HUDEP-2 (cell line): Measurements from ENCODE around the gene IFNGR1.
A peak's percentile ranks its signal among the peaks of the same experiment; 100 is the strongest.
"Not testable (repeated sequence)": the region's sequence is repeated elsewhere in the genome, so short reads cannot be mapped to it uniquely, and the experiment has no call there.

Experiments
- DNase-seq, 76 experiments: peaks; one replicate each; lab custom pipeline; 2025; ENCODE audit not compliant: unreplicated experiment in 76 of 76; lab: John Stamatoyannopoulos, UW

IFNGR1 gene

GRCh38 chr6:137218917-137219663, at the start of gene IFNGR1:
IFNGR1 (minus strand) TSS chr6:137219385; CDS start chr6:137219327, 58 bp downstream.
- peak in 75 of 76 experiments; percentile 59 to 99 (median 94) for DNase-seq

GRCh38 chr6:137268911-137269310, 49.7 kb upstream of the IFNGR1 start:
- DNase-seq, result no peak

DNA sequence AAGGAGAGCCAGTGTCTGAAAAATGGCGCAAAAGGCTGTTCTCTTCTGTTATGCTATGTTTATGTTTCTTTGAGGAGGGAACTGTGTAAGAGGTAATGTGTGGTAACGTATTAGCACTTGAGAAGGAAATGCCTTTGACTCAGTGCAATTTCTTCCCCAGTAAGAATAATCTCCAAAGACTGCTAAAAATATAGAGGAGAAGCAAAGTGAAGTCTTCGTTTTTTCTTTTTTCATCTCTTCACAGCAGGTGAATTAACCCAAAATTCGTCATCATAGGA, 47.1 kb upstream of the IFNGR1 start:
- no peak for DNase-seq

- DNase-seq, result peak in 1 of 76 experiments; percentile 17
Observed at GRCh38 chr6:137265561-137266308, 46.5 kb upstream of the IFNGR1 start.

DNA sequence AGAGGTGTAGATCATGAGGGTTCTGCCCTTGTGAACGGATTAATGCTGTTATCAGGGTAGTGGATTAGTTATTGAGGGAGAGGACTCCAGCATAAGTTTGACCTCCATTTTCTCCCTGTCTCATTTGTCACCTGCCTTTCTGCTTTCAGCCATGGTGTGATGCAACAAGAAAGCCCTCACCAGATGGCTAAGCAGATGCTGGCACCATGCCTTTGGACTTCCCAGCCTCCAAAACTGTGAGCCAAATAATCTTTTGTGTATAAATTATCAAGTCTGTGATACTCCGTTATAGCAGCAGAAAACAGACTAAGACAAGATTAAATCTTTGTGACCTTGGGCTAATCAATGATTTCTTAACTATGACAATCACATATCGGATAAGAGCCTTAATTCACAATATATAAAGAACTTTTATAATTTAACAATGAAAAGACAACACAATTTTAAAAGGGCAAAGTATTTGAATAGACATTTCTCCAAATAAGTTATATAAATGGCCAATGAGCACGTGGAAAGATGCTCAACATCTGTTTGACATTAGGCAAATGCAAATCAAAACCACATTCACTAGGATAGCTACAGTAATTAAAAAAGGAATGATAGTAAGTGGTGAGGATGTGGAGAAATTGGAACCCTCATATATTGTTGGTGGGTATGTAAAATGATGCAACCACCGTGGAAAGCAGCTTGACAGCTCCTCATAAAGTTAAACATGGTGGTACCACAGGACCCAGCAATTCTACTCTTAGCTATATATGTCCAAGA, 45.3 kb upstream of the IFNGR1 start:
- no peak for DNase-seq

DNA sequence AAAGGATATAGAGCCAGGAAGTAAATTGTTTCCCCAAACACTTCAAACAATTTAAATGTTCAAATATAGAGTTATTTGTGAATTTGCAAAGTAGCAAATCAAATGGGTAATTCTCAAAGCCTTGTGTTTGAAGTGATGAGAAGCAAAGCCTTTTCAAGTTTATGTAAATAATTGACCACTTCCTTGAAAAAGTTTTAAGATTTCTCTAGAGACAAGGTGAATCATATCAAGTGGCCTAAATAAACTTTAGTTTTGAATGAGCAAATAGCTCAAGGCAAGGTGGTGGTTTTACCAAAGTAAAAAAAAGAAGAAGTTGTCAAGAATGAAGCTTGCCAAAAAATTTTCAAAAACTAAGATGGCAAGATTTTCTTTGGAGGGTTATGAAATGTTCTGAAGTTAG, 42.6 kb upstream of the IFNGR1 start:
- DNase-seq, result no peak

- no peak for DNase-seq
Observed at GRCh38 chr6:137261361-137261760, 42.2 kb upstream of the IFNGR1 start.

GRCh38 chr6:137260217-137260616, 41.0 kb upstream of the IFNGR1 start:
- DNase-seq, result no peak

- no peak for DNase-seq
Observed at GRCh38 chr6:137259349-137259748, 40.2 kb upstream of the IFNGR1 start.

GRCh38 chr6:137258170-137258569, 39.0 kb upstream of the IFNGR1 start:
- no peak for DNase-seq

- no peak for DNase-seq
Observed at GRCh38 chr6:137256350-137257103, 37.3 kb upstream of the IFNGR1 start.

DNA sequence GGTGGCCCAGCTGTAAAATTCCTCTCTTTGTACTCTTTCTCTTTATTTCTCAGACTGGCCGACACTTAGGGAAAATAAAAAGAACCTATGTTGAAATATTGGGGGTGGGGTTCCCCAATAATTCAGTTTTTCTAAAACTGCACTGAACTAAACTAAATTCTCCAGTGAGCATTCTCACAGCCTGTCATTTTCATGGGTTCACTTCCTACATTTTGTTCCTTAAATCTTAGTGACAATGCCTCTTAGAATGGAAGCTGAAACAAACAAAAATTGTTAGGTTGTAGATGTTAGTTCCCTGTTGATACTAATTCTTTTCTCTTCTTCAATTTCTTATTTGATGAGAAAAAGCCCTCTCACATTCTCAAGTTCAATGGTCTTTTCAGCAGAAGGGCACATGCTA, 35.8 kb upstream of the IFNGR1 start:
- no peak for DNase-seq

- not testable (repeated sequence) for DNase-seq
Observed at GRCh38 chr6:137254430-137254829, 35.2 kb upstream of the IFNGR1 start.

- no peak for DNase-seq
Observed at GRCh38 chr6:137248702-137249101, 29.5 kb upstream of the IFNGR1 start.

GRCh38 chr6:137247724-137248123, 28.5 kb upstream of the IFNGR1 start:
- no peak for DNase-seq

DNA sequence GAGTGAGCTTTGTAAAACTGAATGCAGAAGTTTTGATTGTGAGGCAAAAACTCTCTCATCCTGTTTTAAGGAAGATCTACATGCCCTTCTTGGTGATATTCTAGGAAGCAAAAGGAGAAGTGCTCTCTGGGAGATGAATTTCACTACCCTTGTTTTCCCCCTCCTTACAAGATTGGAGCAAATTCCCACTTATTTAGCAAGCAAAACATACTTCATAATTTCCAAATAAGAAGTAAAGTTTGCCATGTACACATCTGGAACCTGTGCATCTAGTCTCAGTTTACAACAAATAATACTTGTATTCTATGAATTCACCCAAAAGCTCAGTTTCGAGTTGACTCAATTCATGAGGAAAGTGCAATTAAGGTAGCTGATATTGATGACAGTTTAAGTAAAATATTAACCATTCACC, 27.6 kb upstream of the IFNGR1 start:
- no peak for DNase-seq

GRCh38 chr6:137246164-137246563, 27.0 kb upstream of the IFNGR1 start:
- no peak for DNase-seq

DNA sequence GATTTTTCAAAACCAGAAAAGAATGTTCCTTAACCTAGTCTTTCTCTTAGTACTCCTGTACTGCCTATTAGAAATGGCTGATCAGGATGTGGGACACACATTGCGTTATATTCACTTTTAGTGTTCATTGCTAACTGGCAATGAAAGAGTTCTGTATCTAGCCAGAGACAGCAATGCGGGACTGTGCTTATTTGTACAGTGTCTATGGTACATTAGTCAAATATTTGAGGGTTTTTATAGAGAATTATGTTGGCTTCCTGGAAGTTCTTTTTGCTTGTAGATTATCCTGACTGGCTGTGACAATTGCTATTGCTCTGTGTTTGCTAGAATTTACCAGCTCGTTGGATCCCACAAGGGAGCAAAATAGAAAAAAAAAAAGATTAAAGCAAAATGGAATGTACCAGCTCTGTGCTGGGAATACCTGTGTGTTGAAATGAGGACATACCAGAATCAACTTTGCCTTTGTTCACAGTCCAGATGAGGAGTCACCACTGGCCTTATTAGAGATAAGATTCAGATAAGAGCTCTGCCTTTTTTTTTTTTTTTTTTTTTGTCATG, 22.4 kb upstream of the IFNGR1 start:
- no peak for DNase-seq

DNA sequence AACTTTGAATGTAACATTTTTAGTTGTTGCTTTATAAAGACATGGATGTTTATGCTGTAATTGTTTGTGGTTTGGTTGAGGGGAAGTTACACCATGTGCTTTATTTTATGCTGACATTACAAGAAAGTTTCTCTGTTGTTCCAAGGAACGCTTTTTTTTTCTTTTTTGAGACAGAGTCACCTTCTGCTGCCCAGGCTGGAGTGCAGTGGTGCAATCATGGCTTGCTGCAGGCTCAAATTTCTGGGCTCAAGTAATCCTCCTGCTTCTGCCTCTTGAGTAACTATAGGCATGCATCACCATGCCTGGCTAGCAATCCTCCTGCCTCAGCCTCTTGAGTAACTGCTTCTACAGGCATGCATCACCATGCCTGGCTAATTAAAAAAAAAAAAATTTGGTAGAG, 21.0 kb upstream of the IFNGR1 start:
- DNase-seq, result no peak

DNA sequence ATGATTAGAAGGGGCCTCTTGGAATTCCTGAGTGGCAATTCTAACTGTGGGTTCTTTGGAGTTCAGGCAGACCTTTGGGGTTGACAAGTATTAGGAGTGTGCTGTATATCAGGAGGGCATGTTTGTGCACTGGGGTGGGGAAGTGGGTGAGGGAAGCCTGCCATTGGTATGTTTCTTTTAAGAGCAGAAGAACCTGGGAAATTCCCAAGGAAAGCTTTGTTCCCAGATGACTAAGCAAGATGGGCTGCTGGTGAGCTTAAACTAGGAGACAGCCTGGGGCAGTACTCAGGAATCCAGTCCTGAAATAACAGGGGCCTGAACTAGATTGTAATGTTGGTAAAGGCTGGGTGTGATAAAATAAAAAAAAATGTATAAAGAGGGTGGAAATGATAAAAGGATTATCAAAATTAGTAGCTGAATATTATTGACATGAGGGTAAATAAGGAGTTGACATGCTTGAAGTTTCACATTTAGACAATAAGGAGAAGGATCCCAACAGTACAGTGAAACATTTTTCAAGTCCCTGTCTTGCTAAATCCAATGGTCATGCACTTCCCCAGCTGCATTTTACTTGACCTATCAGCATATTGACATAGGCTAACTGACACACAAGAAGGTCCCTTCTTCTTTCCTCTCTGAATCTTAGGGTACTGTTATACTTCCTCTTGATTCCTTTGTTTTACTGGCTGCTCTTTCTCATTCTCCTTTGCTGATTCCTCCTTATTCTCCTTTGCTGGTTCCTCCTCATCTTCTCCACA, 18.4 kb upstream of the IFNGR1 start:
- DNase-seq, result no peak
